Fibroblast of skin of left biceps (primary cell): ENCODE results near the gene SSH3.

Source experiments
- DNase-seq, 2 experiments: peaks; one replicate each; pipeline ENCODE4 v3.0.0-alpha.2; 2013; ENCODE audit warnings: low read depth in 2 of 2

Gene SSH3

DNA sequence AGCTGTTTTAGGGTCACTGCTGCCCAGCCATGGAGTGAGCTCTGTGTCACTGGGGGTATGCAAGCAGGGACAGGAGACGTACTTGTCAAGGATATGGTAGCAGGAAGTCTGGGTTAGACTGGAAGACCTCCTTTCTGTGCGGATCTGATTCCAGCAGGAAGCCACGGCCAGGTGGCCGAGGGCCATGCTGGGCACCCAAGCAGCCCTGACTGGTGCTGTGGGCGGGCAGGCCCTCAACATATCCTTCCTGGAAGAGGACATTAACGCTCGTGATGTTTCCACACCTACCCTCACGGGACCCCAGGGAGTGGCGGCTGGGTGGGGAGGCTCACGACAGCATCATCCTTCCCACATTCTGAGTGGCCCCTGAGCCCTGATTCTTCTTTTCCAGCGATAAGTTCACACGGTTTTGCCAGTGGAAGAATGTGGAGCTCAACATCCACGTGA is 23.0 kb upstream of the SSH3 start:
- no peak for DNase-seq

DNA sequence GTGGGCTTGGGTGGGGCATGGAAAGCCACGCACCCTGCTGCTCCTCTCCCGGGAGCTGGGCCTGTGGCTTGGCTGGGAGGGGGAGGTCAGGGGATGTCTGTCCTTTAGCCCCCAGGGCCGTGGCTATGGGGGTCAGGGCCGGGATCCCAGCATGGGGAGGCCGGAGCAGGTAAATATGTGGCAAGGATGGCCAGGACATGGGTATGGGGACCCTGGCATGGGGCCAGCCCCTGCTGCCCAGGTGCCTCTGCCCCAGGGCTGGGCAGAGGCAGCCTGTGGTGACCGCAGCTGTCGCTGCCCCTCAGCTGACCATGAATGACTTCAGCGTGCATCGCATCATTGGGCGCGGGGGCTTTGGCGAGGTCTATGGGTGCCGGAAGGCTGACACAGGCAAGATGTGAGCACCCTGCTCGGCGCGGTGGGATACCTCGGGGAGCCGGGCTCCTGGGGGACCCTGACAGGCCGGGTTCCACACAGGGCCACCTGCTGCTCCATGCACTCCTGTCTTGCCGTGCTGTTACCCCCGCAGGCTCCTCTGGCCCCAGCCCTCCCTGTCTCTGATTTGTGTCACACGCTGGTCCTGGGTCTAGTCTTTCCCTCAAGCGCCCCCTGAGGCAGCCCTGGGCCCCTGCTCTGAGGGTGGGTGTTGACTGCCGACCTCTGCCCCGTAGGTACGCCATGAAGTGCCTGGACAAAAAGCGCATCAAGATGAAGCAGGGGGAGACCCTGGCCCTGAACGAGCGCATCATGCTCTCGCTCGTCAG is 22.4 kb upstream of the SSH3 start:
- DNase-seq: no peak

DNA sequence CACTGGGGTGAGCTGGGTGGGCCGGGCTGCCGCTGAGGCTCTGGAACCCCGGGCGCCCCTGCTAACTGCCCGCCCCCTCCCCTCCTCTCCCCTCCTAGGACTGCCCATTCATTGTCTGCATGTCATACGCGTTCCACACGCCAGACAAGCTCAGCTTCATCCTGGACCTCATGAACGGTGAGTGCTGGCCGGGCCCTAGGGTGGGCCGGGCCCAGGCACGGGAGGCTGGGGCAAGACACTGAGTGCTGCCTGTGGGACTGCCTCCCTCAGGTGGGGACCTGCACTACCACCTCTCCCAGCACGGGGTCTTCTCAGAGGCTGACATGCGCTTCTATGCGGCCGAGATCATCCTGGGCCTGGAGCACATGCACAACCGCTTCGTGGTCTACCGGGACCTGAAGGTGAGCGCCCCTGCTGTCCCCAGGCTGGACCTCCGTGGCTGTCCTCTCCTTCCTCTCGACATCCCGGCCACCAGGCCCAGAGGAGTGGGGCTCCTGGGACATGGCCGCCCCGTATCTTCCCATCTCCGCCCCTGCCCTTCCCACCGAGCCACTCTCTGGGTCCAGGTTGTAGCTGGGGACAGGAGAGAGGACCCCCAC is 21.7 kb upstream of the SSH3 start:
- DNase-seq: no peak

DNA sequence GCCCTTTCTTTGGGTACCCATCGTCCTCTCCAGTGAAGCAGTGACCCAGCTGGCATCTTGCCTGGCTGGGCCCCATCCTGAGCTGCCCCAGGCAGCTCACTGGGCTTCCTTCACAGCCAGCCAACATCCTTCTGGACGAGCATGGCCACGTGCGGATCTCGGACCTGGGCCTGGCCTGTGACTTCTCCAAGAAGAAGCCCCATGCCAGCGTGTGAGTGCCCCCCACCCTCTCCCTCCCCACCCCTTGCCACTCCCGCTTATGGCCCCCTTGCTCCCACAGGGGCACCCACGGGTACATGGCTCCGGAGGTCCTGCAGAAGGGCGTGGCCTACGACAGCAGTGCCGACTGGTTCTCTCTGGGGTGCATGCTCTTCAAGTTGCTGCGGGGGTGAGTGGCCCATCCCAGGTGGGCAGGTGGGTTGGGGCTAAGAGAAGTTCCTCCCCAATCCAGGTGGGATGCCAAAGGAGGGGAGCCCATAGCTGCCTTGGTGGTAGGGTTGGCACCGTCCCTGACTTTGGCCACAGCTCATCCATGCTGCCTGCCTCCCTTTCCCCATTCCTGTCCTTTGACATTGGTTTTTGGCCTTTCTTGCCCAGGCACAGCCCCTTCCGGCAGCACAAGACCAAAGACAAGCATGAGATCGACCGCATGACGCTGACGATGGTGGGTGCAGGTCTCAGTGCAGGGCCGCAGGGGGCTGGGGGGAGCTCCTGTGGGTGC is 21.0 kb upstream of the SSH3 start:
- DNase-seq: no peak

DNA sequence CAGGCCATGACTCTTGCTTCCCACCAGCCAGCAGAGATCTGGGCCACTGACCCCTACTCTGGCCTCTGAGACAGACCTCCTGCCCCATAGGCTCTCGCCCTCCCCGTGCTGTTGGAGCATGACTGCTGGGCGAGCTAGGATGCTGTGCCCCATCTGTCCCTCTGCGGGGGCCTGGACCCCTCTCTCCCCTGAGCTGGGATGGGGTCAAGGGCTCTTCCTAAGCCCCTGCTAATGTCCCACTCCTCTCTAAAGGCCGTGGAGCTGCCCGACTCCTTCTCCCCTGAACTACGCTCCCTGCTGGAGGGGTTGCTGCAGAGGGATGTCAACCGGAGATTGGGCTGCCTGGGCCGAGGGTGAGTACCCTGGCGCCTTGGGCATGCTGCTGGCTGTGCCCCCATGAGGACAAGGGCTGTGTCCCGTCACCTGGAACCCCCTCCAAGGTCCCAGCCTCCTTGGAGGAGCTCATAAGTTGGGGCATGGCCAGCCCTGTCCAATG is 20.4 kb upstream of the SSH3 start:
- no peak for DNase-seq

DNA sequence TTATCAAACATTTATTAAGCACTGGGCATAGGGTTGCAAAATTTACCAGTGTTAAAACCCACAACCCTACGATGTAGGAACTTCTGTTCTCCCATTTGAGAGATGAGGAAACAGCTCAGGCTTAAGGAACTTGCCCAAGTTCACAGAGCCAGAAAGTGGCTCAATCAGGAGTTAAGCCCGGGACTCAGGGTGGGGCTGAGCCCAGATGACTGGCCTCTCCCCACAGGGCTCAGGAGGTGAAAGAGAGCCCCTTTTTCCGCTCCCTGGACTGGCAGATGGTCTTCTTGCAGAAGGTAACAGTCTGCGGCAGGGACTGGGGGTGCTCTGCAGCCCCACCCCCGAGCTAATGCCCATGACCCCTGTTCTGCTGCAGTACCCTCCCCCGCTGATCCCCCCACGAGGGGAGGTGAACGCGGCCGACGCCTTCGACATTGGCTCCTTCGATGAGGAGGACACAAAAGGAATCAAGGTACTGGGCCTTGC is 19.8 kb upstream of the SSH3 start:
- no peak for DNase-seq

DNA sequence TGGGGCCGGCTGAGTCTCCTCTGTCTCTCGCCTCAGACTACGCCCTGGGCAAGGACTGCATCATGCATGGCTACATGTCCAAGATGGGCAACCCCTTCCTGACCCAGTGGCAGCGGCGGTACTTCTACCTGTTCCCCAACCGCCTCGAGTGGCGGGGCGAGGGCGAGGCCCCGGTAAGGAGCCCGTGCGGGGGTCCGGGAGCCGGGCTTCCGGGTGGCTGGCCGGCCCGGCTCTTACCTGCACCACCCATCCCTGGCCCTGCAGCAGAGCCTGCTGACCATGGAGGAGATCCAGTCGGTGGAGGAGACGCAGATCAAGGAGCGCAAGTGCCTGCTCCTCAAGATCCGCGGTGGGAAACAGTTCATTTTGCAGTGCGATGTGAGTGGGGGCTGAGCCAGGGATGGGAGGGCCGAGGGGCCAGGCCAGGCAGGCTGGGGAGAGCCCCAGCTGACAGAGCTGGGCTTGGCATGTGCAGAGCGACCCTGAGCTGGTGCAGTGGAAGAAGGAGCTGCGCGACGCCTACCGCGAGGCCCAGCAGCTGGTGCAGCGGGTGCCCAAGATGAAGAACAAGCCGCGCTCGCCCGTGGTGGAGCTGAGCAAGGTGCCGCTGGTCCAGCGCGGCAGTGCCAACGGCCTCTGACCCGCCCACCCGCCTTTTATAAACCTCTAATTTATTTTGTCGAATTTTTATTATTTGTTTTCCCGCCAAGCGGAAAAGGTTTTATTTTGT is 18.4 kb upstream of the SSH3 start:
- DNase-seq: no peak

DNA sequence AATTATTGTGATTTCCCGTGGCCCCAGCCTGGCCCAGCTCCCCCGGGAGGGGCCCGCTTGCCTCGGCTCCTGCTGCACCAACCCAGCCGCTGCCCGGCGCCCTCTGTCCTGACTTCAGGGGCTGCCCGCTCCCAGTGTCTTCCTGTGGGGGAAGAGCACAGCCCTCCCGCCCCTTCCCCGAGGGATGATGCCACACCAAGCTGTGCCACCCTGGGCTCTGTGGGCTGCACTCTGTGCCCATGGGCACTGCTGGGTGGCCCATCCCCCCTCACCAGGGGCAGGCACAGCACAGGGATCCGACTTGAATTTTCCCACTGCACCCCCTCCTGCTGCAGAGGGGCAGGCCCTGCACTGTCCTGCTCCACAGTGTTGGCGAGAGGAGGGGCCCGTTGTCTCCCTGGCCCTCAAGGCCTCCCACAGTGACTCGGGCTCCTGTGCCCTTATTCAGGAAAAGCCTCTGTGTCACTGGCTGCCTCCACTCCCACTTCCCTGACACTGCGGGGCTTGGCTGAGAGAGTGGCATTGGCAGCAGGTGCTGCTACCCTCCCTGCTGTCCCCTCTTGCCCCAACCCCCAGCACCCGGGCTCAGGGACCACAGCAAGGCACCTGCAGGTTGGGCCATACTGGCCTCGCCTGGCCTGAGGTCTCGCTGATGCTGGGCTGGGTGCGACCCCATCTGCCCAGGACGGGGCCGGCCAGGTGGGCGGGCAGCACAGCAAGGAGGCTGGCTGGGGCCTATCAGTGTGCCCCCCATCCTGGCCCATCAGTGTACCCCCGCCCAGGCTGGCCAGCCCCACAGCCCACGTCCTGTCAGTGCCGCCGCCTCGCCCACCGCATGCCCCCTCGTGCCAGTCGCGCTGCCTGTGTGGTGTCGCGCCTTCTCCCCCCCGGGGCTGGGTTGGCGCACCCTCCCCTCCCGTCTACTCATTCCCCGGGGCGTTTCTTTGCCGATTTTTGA is 17.5 kb upstream of the SSH3 start:
- DNase-seq: no peak

DNA sequence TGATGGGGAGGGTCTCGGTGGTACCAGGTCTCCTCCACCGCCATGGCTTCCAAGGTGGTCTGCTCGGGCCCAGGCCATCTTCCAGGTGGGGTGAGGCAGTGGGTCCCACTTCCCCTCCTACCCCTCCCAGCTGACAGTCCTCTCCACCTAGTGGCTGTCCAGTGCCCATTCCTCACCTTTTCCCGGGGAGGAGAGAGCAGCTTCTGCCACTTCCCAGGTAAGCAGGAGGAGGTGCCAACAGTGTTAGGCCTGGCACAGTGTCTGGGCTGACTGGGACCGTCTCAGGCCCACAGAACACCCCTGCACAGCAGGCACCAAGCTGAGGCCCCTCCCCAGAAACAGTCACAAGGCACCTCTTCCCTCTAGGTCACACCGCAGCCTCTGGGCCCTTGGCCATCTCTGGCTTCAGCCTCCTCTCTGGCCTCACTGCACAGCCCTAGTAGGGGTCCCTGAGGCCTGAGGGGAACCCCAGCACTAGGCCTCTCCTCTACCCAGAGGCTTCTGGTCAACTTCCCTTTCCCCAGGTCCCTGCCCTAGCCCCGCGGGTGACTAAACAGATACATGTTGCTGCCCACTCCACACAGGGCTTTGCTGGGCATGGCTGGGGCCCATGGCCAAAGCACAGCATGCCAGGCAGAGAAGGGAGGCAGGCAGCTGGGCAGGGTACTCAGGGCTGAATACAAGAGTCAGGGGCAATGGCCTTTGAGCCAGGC is 16.6 kb upstream of the SSH3 start:
- DNase-seq: no peak

DNA sequence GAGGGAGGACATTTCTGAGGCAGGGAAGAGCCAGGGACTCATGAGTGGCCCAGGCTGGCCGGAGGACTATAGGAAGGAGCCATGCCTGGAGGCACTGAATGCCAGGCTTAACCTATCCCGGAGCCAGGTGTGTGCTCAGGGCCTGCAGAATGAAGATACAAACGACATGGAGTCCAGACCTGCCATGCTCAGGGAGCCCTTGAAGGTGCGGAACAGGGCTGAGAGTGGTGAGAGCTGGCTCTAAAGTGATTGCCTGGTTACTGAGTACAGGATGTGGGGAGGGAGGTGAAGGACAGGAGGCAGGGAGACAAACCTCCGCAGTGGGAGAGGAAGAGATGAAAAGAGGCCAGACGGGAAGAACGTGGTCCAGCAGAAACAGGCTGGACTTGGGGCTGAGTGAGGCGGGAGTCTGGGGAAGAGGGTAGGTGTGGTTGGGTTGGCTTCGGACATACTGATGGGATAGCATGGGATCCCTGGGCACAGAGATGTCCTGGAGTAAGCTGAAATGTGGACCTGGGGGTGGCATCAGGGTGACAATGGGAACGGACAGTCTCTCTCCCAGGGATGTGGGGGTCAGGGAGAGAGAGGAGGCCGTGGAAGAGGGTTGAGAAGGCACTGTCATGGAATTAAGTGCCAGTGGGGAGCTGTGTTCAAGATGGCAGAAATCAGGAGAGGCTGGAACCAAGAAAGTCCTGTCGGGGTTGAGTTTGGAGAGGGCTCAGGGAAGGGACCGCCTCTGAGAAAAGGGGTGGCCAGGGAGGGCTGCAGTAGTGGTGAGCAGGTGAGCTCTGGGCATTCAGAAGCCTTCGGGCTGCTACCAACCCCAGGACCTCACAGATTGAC is 15.8 kb upstream of the SSH3 start:
- no peak for DNase-seq

DNA sequence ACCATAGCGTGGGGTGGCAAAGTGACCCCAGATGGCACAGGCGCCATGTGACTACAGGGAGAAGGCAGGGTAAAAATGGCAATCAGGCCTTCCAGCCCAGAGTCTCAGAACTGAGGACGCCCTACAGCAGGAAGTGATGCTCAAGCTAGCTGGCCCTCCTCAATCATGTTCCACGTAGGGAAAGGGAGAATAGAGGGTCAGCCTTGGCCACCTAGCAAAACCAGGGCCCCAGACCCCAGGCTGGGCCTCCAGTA is 15.2 kb upstream of the SSH3 start:
- DNase-seq: no peak

DNA sequence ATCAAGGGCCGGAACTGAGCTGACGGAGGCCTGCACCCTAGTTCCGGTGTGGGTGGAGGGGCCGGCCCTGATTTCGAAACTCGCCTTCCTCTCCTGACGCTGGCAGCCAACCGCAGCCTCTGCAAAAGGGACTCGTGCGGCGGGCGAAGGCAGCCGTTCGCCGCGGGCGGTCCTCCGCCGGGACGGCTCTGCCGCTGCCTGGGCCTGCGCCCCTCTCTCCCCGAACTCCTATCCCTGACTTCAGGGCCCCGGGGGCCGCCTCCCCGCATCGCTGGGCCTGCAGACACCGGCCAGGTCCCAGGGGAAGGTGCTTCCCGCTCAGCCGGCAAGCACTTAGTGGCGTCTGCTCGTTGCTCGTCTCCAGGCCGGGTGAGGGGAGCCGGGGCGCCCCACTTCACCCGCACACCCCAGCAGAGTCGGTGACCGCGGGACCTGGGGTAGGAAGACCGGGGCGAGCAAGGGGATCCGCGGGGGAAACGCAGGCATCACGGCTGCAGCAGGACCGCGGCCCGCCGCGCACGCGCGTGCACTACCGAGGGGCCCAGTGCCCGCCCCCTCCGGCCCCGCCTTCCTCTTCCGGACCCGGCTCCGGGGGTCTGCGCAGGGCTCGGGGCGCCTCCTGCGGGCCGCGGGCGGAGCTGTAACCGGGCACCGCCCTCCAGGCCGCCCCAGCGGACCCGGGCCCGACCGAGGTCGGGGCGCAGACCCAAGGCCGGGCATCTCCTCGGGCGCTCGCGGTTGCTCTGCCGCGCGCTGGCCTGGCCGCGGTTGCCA is 14.7 kb upstream of the SSH3 start:
- DNase-seq: peak; percentile 63 to 64

DNA sequence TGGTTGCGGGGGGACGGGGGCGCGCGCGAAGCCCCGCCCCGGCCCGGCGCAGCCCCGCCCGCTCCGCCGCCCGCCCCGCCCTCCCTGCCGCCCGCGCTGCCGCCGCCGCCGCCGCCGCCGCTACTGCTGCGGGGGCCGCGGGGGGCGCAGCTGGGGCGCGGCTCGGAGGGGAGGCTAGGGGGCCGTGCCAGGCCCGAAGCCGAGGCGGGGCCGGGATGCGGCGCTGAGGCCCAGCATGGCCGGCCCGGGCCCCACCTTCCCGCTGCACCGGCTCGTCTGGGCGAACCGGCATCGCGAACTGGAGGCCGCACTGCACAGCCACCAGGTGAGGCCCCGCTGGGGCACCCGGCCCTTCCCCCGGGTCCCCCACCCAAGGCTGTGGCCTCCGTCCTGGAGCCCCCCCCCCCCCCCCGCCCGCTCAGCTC is 14.1 kb upstream of the SSH3 start, which contains the start of gene ANKRD13D:
Gene ANKRD13D (plus strand): TSS at position 78 of the 425 bp plus-strand sequence. CDS start 158 bp downstream, at position 236.
- no peak for DNase-seq

DNA sequence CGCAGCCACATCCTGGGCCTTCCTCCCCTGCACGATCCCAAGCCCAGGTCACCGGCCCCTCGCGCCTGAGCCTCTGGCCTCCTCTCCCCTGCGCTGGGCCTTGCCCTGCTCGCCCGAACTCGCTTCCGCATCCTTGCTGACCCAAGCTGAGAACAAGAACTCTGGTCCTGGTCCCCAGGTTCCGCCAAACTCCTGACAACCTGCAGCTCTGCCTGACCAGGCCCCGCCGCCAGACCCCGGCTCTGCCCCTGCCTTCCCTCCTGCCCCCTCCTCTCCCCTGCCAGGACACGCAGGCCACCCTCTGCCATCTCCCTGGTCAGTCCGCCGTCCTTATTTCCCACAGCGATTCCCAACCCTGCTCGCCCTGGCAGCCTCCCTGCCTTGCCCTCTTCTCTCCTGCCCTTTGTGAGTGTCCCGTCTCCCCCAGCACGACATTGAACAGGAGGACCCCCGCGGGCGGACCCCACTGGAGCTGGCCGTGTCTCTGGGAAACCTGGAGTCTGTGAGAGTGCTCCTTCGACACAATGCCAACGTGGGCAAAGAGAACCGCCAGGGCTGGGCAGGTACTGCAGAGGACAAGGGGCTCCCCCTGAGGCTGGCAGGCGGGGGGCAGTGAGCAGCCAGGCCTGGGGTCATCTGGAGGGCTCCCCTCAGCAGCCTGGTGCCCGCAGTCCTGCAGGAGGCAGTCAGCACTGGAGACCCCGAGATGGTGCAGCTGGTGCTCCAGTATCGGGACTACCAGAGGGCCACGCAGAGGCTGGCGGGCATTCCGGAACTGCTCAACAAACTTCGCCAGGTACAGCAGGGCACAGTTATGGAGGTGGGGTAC is 13.5 kb upstream of the SSH3 start:
- no peak for DNase-seq

DNA sequence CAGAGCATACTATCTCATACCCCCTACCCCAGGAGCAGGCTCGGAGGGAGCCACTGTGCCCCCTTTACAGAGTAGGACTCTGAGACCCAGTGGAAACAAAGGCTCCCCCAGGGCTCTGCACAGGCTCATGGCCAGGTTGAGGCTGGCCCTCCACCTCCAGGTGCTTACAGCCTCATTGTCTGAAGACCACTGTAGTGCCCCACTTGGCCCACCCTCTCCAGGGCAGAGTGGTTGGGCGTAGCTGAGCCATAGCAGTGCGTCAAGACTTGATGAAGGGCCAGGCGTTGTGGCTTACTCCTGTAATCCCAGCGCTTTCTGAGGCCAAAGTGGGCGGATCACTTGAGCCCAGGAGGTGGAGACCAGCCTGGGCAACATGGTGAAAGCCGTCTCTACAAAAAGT is 12.5 kb upstream of the SSH3 start:
- DNase-seq: no peak

DNA sequence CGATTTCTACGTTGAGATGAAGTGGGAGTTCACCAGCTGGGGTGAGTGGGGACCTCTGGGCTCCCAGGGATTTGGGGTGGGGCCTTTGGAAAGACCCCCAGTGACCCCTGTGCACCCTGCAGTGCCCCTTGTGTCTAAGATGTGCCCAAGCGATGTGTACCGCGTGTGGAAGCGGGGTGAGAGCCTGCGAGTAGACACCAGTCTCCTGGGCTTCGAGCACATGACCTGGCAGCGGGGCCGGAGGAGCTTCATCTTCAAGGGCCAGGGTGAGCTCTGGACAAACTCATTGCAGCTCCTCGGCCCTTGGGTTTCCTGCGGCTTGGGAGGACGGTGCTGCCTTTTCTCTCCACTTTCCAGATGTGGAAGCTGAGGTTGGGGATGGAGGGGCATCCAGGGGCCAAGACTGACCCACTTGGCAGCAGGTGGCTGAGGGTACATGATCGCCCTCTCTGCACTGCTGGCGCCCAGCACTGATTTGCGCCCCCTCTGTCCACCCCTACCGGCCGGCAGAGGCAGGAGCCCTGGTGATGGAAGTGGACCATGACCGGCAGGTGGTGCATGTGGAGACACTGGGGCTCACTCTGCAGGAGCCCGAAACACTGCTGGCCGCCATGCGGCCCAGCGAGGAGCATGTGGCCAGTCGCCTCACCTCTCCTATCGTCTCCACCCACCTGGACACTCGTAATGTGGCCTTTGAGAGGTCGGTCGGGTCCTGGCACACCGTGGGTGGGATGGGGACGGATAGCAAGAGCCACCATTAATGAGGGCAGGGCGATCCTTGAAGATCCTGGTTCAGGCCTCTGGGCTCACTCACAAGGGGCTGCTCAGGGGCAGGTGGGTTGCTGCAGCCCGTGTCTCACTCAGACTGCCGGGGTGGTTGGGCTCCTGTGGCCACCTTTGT is 11.6 kb upstream of the SSH3 start:
- no peak for DNase-seq

DNA sequence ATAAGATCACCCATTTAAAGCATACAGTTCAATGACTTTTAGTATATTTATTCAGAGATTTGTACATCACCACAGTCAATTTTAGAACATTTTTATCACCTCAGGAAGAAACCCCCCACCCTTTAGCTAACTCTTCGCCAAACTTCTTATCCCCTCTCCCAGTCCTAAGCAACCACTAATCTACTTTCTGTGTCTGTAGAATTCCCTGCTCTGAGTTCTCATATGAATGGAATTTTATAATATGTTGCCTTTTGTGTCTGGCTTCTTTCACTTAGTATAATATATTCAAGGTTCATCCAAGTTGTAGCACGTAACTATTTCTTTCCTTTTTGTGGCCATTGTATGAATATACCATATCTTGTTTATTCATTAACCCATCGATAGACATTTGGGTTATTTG is 10.7 kb upstream of the SSH3 start:
- no peak for DNase-seq
